ENCODE data around the gene SLC48A1. TPM values are rescaled to one million over a fixed set of nuclear protein-coding genes. Genes with fewer than 3 reads are reported as not detected.

SLC48A1 gene
- total and polyA plus RNA-seq, 10 of the 15 experiments (the other 5 are each of a cell fraction or from before 2014, with no cell fraction given): 1.1 to 4.9 (median 1.9) TPM

GRCh38 chr12:47725893-47726292 lies 47.1 kb upstream of the SLC48A1 start:
- in situ Hi-C loops (cut with MboI) (no loop called here), intact Hi-C loops (cut with micrococcal nuclease; ENCODE audit: unreplicated experiment) (no loop called here)
- CTCF ChIA-PET: interaction anchor here (0.7 to 7.2 kb wide), 10 partner anchors 8 to 112 kb away, joined by 3 to 87 read pairs (median 4); partner anchors contain the start of gene RPAP3
- no TSS peak for BruUV-seq (replicated peaks)
- Histone ChIP-seq H4K20me1 (ENCODE audit: control insufficient read depth, insufficient read depth) (no peaks in the 10 kb centered on the region), H3K4me1 (ENCODE audit: control insufficient read depth, insufficient read depth, low read length) (peaks cover 18% of the 10 kb centered on the region), H3K9ac (ENCODE audit: control insufficient read depth, insufficient read depth, low read length) (no peak overlapping the region), H2AFZ (ENCODE audit: control insufficient read depth, low read depth, low read length) (peak overlapping the region; percentile 16; the same call in 1 of the 2 replicates), H3K27ac (ENCODE audit: control insufficient read depth, insufficient read depth) (no peak overlapping the region), H3K79me2 (ENCODE audit: control insufficient read depth, insufficient read depth, low read length) (no peaks in the 10 kb centered on the region), H3K4me3 (no peak overlapping the region), H3K27me3 (replicated peaks in 1 of 2; ENCODE audit: control insufficient read depth in 2 of 2, insufficient read depth in 2 of 2, low read length in 1 of 2) (no peaks in the 10 kb centered on the region), H3K9me3 (replicated peaks; ENCODE audit: control insufficient read depth, insufficient read depth, low read length) (no peaks in the 10 kb centered on the region), H3K4me2 (ENCODE audit: control insufficient read depth, insufficient read depth) (0 out of 2 replicates have a peak overlapping the region, but pooled peaks have one; percentile 28), H3K36me3 (ENCODE audit: control insufficient read depth in 2 of 2, insufficient read depth in 2 of 2, low read length in 1 of 2) (no peaks in the 10 kb centered on the region; a peak in 1 of 4 replicates)
- WGBS (ENCODE audit: insufficient coverage, insufficient replicate concordance, low lambda C conversion rate, missing lambda C conversion rate): 2% methylated on average over 5 of the region's 5 CpGs
- FAIRE-seq (peak; percentile 92), ATAC-seq (peak; percentile 90), DNase-seq (ENCODE audit: low read depth, low spot score) (no peak)
- POLR2A ChIA-PET: interaction anchor here (1.3 kb wide), 1 partner anchor 35 kb away, joined by 3 read pairs; no protein-coding TSS in a partner anchor
- RAD21 ChIA-PET (ENCODE audit: unreplicated experiment): interaction anchor here (0.9 to 7.9 kb wide), 8 partner anchors 9 to 112 kb away, joined by 3 to 42 read pairs (median 4); no protein-coding TSS in a partner anchor
- SMC1A ChIA-PET (ENCODE audit: uncharacterized antibody, unreplicated experiment): interaction anchor here (0.8 to 7.9 kb wide), 8 partner anchors 8 to 109 kb away, joined by 3 to 60 read pairs (median 10); partner anchors contain the start of gene RPAP3
- TF ChIP-seq ZBTB11 (CRISPR knock-in tag; IDR thresholded peaks at IDR 0.05) (no peak), CUX1 (IDR thresholded peaks at IDR 0.05; ENCODE audit: insufficient replicate concordance, low read depth, low read length) (no peak), USF2 (IDR thresholded peaks at IDR 0.05; ENCODE audit: borderline replicate concordance, low read depth, low read length) (no peak), PRDM15 (CRISPR knock-in tag; IDR thresholded peaks at IDR 0.05) (no peak)
